SK-N-SH (cell line): ENCODE measurements around the gene STK39. TPM values are rescaled to one million over a fixed set of nuclear protein-coding genes. Genes with fewer than 3 reads are reported as not detected.

ENCODE experiments used
- CTCF ChIA-PET: fragments of 300-600, 350-600 bp; formaldehyde crosslinking; extraction: SDS; loops from one replicate; lab custom pipeline; 2021; lab: Yijun Ruan, JAX
- POLR2A ChIA-PET: fragments of 350-600 bp; sonication (Branson Sonifier 250); formaldehyde crosslinking; extraction: SDS; loops from one replicate; lab custom pipeline; 2020; ENCODE audit warnings: antibody characterized with exemption, inconsistent platforms; lab: Yijun Ruan, JAX
- DNase-seq: peaks from one replicate; pipeline ENCODE4 v3.0.0; 2012
- H2AFZ ChIP-seq: fragments of 200-600 bp; sonication (generic); 2 replicates; pipeline ENCODE4 v1.8.1; 2016; ENCODE audit warnings: antibody characterized with exemption, mild to moderate bottlenecking, low read depth
- H3F3A ChIP-seq: fragments of 200-600 bp; sonication (generic); replicated peaks from 2 replicates; pipeline ENCODE3; 2016; ENCODE audit warnings: antibody characterized with exemption, mild to moderate bottlenecking; ENCODE audit not compliant: insufficient read depth
- H3K27ac ChIP-seq, 2 experiments: fragments of 200-500 bp in 1 of 2; fragments of 200-600 bp in 1 of 2; sonication (Bioruptor generic) in 1 of 2; sonication (generic), shearing (Covaris generic) in 1 of 2; 2 replicates each; pipeline versions ENCODE4 v1.5.1 to v1.6.1; 2014 to 2016; ENCODE audit warnings: low read depth in 2 of 2, inconsistent platforms in 1 of 2, low read length in 1 of 2, mild to moderate bottlenecking in 1 of 2, mixed read lengths in 1 of 2
- H3K27me3 ChIP-seq: fragments of 200-600 bp; sonication (generic), shearing (Covaris generic); 2 replicates; pipeline ENCODE4 v1.6.1; 2016; ENCODE audit warnings: mixed run types; ENCODE audit not compliant: insufficient read depth
- H3K36me3 ChIP-seq, 2 experiments: fragments of 200-500 bp in 1 of 2; fragments of 200-600 bp in 1 of 2; sonication (Bioruptor generic) in 1 of 2; sonication (generic) in 1 of 2; replicated peaks in 1 of 2; 2 replicates each; pipeline versions ENCODE3 to v1.5.1; 2014 to 2016; ENCODE audit warnings: low read length in 1 of 2, mild to moderate bottlenecking in 1 of 2; ENCODE audit not compliant: insufficient read depth in 2 of 2, control insufficient read depth in 1 of 2
- H3K4me1 ChIP-seq, 2 experiments: fragments of 200-500 bp in 1 of 2; fragments of 200-600 bp in 1 of 2; sonication (Bioruptor generic) in 1 of 2; sonication (generic), shearing (Covaris generic) in 1 of 2; 2 replicates each; pipeline versions ENCODE4 v1.5.1 to v1.6.1; 2014 to 2016; ENCODE audit warnings: low read depth in 1 of 2, low read length in 1 of 2, mixed run types in 1 of 2; ENCODE audit not compliant: insufficient read depth in 2 of 2, control insufficient read depth in 1 of 2
- H3K4me2 ChIP-seq: fragments of 200-600 bp; sonication (generic), shearing (Covaris generic); 2 replicates; pipeline ENCODE4 v1.6.1; 2017; ENCODE audit warnings: mixed run types
- H3K4me3 ChIP-seq, 2 experiments: fragments of 200-500 bp in 1 of 2; fragments of 200-600 bp in 1 of 2; sonication (Bioruptor generic) in 1 of 2; sonication (generic), shearing (Covaris generic) in 1 of 2; 2 replicates each; pipeline versions ENCODE4 v1.5.1 to v1.8.1; 2014 to 2016; ENCODE audit warnings: low read depth in 2 of 2, inconsistent platforms in 1 of 2, low read length in 1 of 2, mild to moderate bottlenecking in 1 of 2, mixed read lengths in 1 of 2, moderate library complexity in 1 of 2
- H3K79me2 ChIP-seq: fragments of 200-600 bp; sonication (generic); 2 replicates; pipeline ENCODE4 v1.8.1; 2017; ENCODE audit warnings: mild to moderate bottlenecking; ENCODE audit not compliant: insufficient read depth
- H3K9ac ChIP-seq: fragments of 200-600 bp; sonication (generic); 2 replicates; pipeline ENCODE4 v1.6.1; 2017; ENCODE audit warnings: mixed run types
- H3K9me2 ChIP-seq: fragments of 200-600 bp; sonication (generic); 2 replicates; pipeline ENCODE4 v1.6.1; 2017; ENCODE audit warnings: mixed run types
- H3K9me3 ChIP-seq: fragments of 200-600 bp; sonication (generic); 2 replicates; pipeline ENCODE4 v1.6.1; 2017; ENCODE audit warnings: mixed run types, mild to moderate bottlenecking, moderate library complexity
- H4K20me1 ChIP-seq: fragments of 200-600 bp; sonication (generic); 2 replicates; pipeline ENCODE4 v1.6.1; 2017; ENCODE audit warnings: mild to moderate bottlenecking, mixed run types; ENCODE audit not compliant: insufficient read depth
- CHD2 ChIP-seq: fragments of 150-350 bp; IDR thresholded peaks from 2 replicates; pipeline ENCODE4 v1.6.1; 2018; ENCODE audit warnings: low read length; ENCODE audit not compliant: partially characterized antibody
- FOXJ3 ChIP-seq: sonication (generic); formaldehyde crosslinking; IDR thresholded peaks from 2 replicates; pipeline ENCODE4 v1.5.1; 2020; ENCODE audit warnings: mild to moderate bottlenecking, missing genetic modification reagents
- GABPA ChIP-seq: IDR thresholded peaks from 2 replicates; pipeline ENCODE4 v1.4.0; 2012; ENCODE audit warnings: low read depth, mild to moderate bottlenecking
- GATA2 ChIP-seq: sonication (generic); formaldehyde crosslinking; IDR thresholded peaks from 2 replicates; pipeline ENCODE4 v1.5.0; 2020; ENCODE audit warnings: mild to moderate bottlenecking, missing genetic modification reagents
- NFIC ChIP-seq: IDR thresholded peaks from 2 replicates; pipeline ENCODE4 v1.4.0; 2012; ENCODE audit warnings: borderline replicate concordance
- RAD21 ChIP-seq: IDR thresholded peaks from 2 replicates; pipeline ENCODE4 v1.6.1; 2012; ENCODE audit warnings: mild to moderate bottlenecking, low read length
- RFX5 ChIP-seq: IDR thresholded peaks from 2 replicates; pipeline ENCODE4 v1.6.1; 2012; ENCODE audit warnings: mild to moderate bottlenecking, improper control_type of control experiment, low read length
- RXRA ChIP-seq: IDR thresholded peaks from 2 replicates; pipeline ENCODE4 v1.4.0; 2012; ENCODE audit warnings: low read depth, mild to moderate bottlenecking, borderline replicate concordance
- SIN3A ChIP-seq: IDR thresholded peaks from 2 replicates; pipeline ENCODE4 v1.6.1; 2012; ENCODE audit warnings: low read depth, mild to moderate bottlenecking, low read length, moderate library complexity, borderline replicate concordance
- TCF12 ChIP-seq: IDR thresholded peaks from 2 replicates; pipeline ENCODE4 v1.4.0; 2012
- TEAD4 ChIP-seq: IDR thresholded peaks from 2 replicates; pipeline ENCODE4 v1.4.0; 2012; ENCODE audit warnings: mild to moderate bottlenecking, borderline replicate concordance; ENCODE audit not compliant: insufficient read depth
- WGBS: methylation state at CpG from one replicate; pipeline ENCODE4 v1.1.6; 2017; ENCODE audit warnings: low lambda C conversion rate; 5-methylcytosine and 5-hydroxymethylcytosine counted together
- polyA plus RNA-seq, 3 experiments: library from polyadenylated mRNA; depleted of rRNA; stranded (reverse); fragments of >200 nt; gene quantifications; 2 replicates each; pipeline ENCODE4 v1.2.3, GENCODE V29; 2012
- TF ChIP-seq, protein P1 (sequence below): IDR thresholded peaks from 2 replicates; pipeline ENCODE4 v1.4.0; 2012; ENCODE audit warnings: low read depth
- TF ChIP-seq, protein P2 (sequence below): fragments of 150-350 bp; IDR thresholded peaks from 2 replicates; pipeline ENCODE4 v1.6.1; 2017; ENCODE audit warnings: antibody characterized with exemption, low read length, low read depth, borderline replicate concordance

The STK39 gene
- polyA plus RNA-seq, 1 of the 3 experiments (the other 2 are of a cell fraction): 9.6 TPM

DNA sequence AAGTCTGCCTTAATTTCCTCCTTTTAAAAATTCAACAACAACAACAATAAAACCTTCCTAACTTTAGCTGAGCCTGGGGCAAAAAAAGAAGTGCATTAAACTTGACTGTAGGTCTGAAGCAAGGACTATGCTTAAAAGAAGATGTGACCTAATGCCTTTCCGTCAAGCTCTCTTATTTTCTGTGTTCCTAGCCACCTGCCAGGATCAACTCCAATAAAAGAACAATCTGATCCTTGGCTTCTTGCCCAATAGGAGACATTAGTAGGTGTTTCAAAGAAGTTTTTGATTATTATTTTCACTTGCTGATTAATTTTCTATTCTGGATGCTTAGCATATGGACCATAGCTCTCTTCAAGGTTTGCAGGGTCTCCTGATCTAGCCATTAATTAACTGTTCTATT, 237.5 kb downstream of the STK39 start:
- H3K27ac ChIP-seq: no peak overlapping the region
- no peaks in the 10 kb centered on the region for H4K20me1 ChIP-seq
- no peaks in the 10 kb centered on the region for H3K79me2 ChIP-seq
- H3K9ac ChIP-seq: no peak overlapping the region
- WGBS: 94% methylated on average over 1 of the region's 1 CpG
- CTCF ChIA-PET: no interaction called here
- no peak overlapping the region for H2AFZ ChIP-seq
- no peaks in the 10 kb centered on the region for H3K9me3 ChIP-seq
- H3K36me3 ChIP-seq: peaks cover 6 to 20% of the 10 kb centered on the region in 2 experiments
- no peak for DNase-seq
- TF ChIP-seq CHD2: no peak
- TF ChIP-seq RAD21: no peak
- no peak for TF ChIP-seq RFX5
- no peak for TF ChIP-seq SIN3A
- no peak for TF ChIP-seq RXRA
- no peak for TF ChIP-seq GABPA
- TF ChIP-seq, all 33 proteins: peak for 0
- no peaks in the 10 kb centered on the region for H3K9me2 ChIP-seq
- no peak overlapping the region for H3K4me2 ChIP-seq
- POLR2A ChIA-PET: no interaction called here
- H3K4me1 ChIP-seq: peaks cover 0 to 8% of the 10 kb centered on the region in 2 experiments; a peak in 2 of 4 replicates
- H3K4me3 ChIP-seq: no peak overlapping the region
- no peaks in the 10 kb centered on the region for H3F3A ChIP-seq
- H3K27me3 ChIP-seq: no peaks in the 10 kb centered on the region

- no peaks in the 10 kb centered on the region for H4K20me1 ChIP-seq
- ChIA-PET CTCF (interaction anchor here (0.6 kb wide), 1 partner anchor 109 kb away, joined by 3 read pairs; no protein-coding TSS in a partner anchor), POLR2A (no interaction called here)
- TF ChIP-seq GATA2 (no peak), RXRA (no peak), FOXJ3 (CRISPR knock-in tag) (no peak), TCF12 (no peak), TEAD4 (no peak), NFIC (no peak)
- TF ChIP-seq, protein P1, sequence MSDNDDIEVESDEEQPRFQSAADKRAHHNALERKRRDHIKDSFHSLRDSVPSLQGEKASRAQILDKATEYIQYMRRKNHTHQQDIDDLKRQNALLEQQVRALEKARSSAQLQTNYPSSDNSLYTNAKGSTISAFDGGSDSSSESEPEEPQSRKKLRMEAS: no peak
- TF ChIP-seq, protein P2, sequence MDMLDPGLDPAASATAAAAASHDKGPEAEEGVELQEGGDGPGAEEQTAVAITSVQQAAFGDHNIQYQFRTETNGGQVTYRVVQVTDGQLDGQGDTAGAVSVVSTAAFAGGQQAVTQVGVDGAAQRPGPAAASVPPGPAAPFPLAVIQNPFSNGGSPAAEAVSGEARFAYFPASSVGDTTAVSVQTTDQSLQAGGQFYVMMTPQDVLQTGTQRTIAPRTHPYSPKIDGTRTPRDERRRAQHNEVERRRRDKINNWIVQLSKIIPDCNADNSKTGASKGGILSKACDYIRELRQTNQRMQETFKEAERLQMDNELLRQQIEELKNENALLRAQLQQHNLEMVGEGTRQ: no peak
- H3K27ac ChIP-seq: no peak overlapping the region
- no peaks in the 10 kb centered on the region for H3K4me1 ChIP-seq
- peaks cover 6 to 20% of the 10 kb centered on the region in 2 experiments for H3K36me3 ChIP-seq
- H3K27me3 ChIP-seq: no peaks in the 10 kb centered on the region
- no peak overlapping the region for H3K4me3 ChIP-seq
- DNase-seq: no peak
- H3K4me2 ChIP-seq: no peak overlapping the region
- H3K79me2 ChIP-seq: no peaks in the 10 kb centered on the region
- no peak overlapping the region for H2AFZ ChIP-seq
- no peaks in the 10 kb centered on the region for H3K9me2 ChIP-seq
- H3K9ac ChIP-seq: no peak overlapping the region
- WGBS: 100% methylated on average over 3 of the region's 3 CpGs
- no peaks in the 10 kb centered on the region for H3F3A ChIP-seq
- H3K9me3 ChIP-seq: no peaks in the 10 kb centered on the region
Observed at GRCh38 chr2:168008646-168009195, 238.7 kb downstream of the STK39 start.
